Measurements from ENCODE around the gene EHD3. TPM values are rescaled to one million over a fixed set of nuclear protein-coding genes. Genes with fewer than 3 reads are reported as not detected.

EHD3 gene
- total RNA-seq, 1 donor from 2014 or later: 8.0 TPM

- TF ChIP-seq CTCF (IDR thresholded peaks at IDR 0.05; ENCODE audit: unreplicated experiment): no peak
- H3K27ac Mint-ChIP-seq (ENCODE audit: unreplicated experiment): no peak overlapping the region
- no peak overlapping the region for H3K4me3 Mint-ChIP-seq (ENCODE audit: unreplicated experiment)
- no peaks in the 10 kb centered on the region for H3K36me3 Mint-ChIP-seq (ENCODE audit: low read depth, unreplicated experiment)
- no peak for DNase-seq (ENCODE audit: low spot score)
- H3K4me1 Mint-ChIP-seq (ENCODE audit: unreplicated experiment): no peaks in the 10 kb centered on the region
- H3K9me3 Mint-ChIP-seq (ENCODE audit: unreplicated experiment): no peaks in the 10 kb centered on the region
- H3K27me3 Mint-ChIP-seq (ENCODE audit: unreplicated experiment): peaks cover 4% of the 10 kb centered on the region
Observed at GRCh38 chr2:31227110-31227509, 6.8 kb upstream of the EHD3 start.

GRCh38 chr2:31227711-31228125 is 6.2 kb upstream of the EHD3 start:
- no peak overlapping the region for H3K27ac Mint-ChIP-seq (ENCODE audit: unreplicated experiment)
- no peaks in the 10 kb centered on the region for H3K9me3 Mint-ChIP-seq (ENCODE audit: unreplicated experiment)
- H3K36me3 Mint-ChIP-seq (ENCODE audit: low read depth, unreplicated experiment): no peaks in the 10 kb centered on the region
- no peak for DNase-seq (ENCODE audit: low spot score)
- peaks cover 5% of the 10 kb centered on the region for H3K27me3 Mint-ChIP-seq (ENCODE audit: unreplicated experiment)
- H3K4me3 Mint-ChIP-seq (ENCODE audit: unreplicated experiment): no peak overlapping the region
- no peaks in the 10 kb centered on the region for H3K4me1 Mint-ChIP-seq (ENCODE audit: unreplicated experiment)
- no peak for TF ChIP-seq CTCF (IDR thresholded peaks at IDR 0.05; ENCODE audit: unreplicated experiment)

- Mint-ChIP-seq H3K4me3 (ENCODE audit: unreplicated experiment) (no peak overlapping the region), H3K9me3 (ENCODE audit: unreplicated experiment) (no peaks in the 10 kb centered on the region), H3K36me3 (ENCODE audit: low read depth, unreplicated experiment) (no peaks in the 10 kb centered on the region), H3K4me1 (ENCODE audit: unreplicated experiment) (no peaks in the 10 kb centered on the region), H3K27me3 (ENCODE audit: unreplicated experiment) (peaks cover 3% of the 10 kb centered on the region), H3K27ac (ENCODE audit: unreplicated experiment) (no peak overlapping the region)
- TF ChIP-seq CTCF (IDR thresholded peaks at IDR 0.05; ENCODE audit: unreplicated experiment): no peak
- DNase-seq (ENCODE audit: low spot score): no peak
Observed at GRCh38 chr2:31228717-31229116, 5.2 kb upstream of the EHD3 start.

- no peak overlapping the region for H3K27ac Mint-ChIP-seq (ENCODE audit: unreplicated experiment)
- no peak for DNase-seq (ENCODE audit: low spot score)
- TF ChIP-seq CTCF (IDR thresholded peaks at IDR 0.05; ENCODE audit: unreplicated experiment): no peak
- H3K4me3 Mint-ChIP-seq (ENCODE audit: unreplicated experiment): no peak overlapping the region
- no peaks in the 10 kb centered on the region for H3K36me3 Mint-ChIP-seq (ENCODE audit: low read depth, unreplicated experiment)
- H3K27me3 Mint-ChIP-seq (ENCODE audit: unreplicated experiment): peaks cover 6% of the 10 kb centered on the region
- H3K4me1 Mint-ChIP-seq (ENCODE audit: unreplicated experiment): no peaks in the 10 kb centered on the region
- H3K9me3 Mint-ChIP-seq (ENCODE audit: unreplicated experiment): no peaks in the 10 kb centered on the region
Observed at GRCh38 chr2:31230751-31231150, 3.2 kb upstream of the EHD3 start.

GRCh38 chr2:31231571-31232302 is 2.2 kb upstream of the EHD3 start:
- Mint-ChIP-seq H3K9me3 (ENCODE audit: unreplicated experiment) (no peaks in the 10 kb centered on the region), H3K27ac (ENCODE audit: unreplicated experiment) (no peak overlapping the region), H3K36me3 (ENCODE audit: low read depth, unreplicated experiment) (no peaks in the 10 kb centered on the region), H3K4me3 (ENCODE audit: unreplicated experiment) (no peak overlapping the region), H3K4me1 (ENCODE audit: unreplicated experiment) (no peaks in the 10 kb centered on the region), H3K27me3 (ENCODE audit: unreplicated experiment) (peaks cover 6% of the 10 kb centered on the region)
- no peak for TF ChIP-seq CTCF (IDR thresholded peaks at IDR 0.05; ENCODE audit: unreplicated experiment)
- no peak for DNase-seq (ENCODE audit: low spot score)

All from endothelial cell (in vitro differentiated cells).